GM19099 (cell line): ENCODE results near the gene ANXA1.

Experiments used
- POLR2A ChIP-seq: IDR thresholded peaks from 3 replicates; pipeline ENCODE4 v1.6.1; 2011; ENCODE audit warnings: low read depth; ENCODE audit not compliant: insufficient read length; ENCODE audit errors: extremely low read depth

The ANXA1 gene

DNA sequence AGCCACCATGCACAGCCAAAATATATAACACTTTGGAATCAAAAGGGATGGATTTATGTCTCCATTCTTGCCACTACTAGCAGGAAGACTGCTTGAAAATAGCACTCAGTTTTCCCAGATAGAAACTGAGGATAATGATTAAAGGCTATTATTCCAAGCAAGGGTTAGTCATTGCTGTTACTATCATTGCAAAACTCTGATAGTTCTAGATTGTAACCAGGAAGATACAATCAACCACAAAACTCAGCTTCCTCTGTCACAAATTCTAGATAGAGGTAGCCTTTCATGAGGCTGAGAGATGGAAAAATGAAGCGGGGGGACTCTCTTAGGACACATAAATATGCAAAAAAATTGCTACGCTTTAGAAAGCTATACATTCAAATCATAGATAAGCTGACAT is 3.1 kb downstream of the ANXA1 start:
- no peak for TF ChIP-seq POLR2A

DNA sequence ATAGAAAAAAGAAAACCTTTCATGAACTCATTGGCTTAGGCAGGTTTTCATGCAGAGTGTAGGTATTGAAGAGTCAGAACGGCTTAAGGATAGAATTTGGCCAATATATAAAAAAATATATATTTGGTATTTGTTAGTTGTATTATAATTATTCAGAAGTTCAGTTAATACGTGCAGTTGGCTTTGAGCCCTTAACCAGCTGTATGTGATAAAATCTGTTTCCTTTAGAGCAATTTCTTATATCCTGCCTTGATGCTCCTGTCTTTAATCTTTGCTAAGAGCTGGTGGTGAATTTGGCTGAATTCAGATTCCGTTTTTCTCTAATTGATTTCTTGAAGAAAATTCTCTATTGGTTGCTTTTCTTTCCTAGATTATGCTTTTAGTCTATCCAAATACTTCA is 3.7 kb downstream of the ANXA1 start:
- TF ChIP-seq POLR2A = no peak

DNA sequence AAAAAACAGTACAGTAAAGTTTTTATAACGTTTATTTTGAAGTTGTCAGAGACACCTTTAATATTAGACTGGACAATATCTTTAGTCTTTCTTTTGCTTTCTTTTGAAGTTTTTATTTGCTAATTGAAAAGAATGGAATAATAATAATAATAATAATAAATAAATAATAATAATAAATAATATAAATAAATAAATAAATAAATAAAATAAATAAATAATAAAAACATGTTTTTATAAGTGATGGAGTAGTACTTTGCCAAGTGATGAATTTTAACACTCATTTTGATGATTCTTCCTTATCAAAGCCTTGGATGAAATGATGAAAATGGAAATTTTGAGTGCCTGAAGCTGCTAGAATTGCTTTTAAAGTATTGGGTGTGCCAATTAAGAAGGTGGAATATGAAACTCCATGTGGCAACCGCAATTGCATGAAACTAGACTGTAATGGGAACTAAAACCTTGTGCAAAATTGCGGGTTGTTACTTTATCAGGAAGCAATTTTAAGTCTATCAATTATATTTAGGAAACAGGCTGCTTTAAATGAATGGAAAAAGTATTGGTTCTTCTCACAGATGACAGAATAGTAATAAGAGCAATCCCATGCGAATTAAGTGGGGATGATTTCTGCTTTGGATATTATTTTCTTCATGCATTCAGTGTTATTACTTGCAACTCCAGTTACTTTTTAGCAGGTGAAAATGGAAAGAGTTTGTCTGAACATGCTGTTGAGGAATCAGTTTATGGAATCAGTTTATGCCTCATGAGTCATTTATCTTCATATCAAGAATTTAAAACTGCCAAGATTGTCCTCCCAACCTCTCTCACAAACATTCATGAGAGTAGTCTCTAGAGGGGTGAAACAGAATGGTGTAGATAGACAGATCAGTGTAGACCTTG is 4.6 kb downstream of the ANXA1 start:
- TF ChIP-seq POLR2A = no peak

DNA sequence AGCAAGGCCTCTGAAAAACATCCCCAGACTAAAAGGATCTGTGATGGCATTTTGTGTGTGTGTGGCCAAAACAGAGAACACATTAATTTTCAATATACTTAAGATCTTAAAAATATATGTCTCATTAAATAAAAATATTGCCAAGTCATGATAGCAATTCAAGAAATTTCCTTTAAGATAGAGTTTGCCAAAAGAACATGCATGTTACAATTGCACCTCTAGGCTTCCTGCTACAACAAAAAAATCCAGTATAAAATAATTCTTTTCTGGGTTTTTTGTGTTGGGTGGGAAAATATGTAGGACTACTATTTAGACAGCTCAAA is 5.2 kb downstream of the ANXA1 start:
- TF ChIP-seq POLR2A = no peak

- no peak for TF ChIP-seq POLR2A
Observed at GRCh38 chr9:73157811-73158210, 6.1 kb downstream of the ANXA1 start.

GRCh38 chr9:73158723-73159122 is 7.1 kb downstream of the ANXA1 start:
- no peak for TF ChIP-seq POLR2A

GRCh38 chr9:73160868-73161267 is 9.2 kb downstream of the ANXA1 start:
- TF ChIP-seq POLR2A = no peak

- TF ChIP-seq POLR2A = no peak
Observed at GRCh38 chr9:73162987-73163768, 11.5 kb downstream of the ANXA1 start.

DNA sequence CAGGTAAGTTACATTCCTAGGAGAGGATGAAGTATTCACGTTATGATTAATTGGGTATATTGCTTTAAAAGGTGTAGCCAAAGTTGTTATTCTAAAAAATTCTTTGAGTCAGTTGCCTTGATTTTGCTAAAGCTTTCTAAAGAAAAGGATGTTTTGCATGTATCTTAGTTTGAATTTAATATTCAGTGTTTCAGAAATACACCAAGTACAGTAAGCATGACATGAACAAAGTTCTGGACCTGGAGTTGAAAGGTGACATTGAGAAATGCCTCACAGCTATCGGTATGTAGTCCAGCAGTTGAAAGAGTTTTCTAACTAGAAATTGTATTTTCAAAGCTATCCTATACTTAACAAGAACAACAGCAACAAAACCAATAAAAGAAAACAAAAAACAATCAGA is 14.2 kb downstream of the ANXA1 start:
- TF ChIP-seq POLR2A = no peak

GRCh38 chr9:73166468-73166867 is 14.8 kb downstream of the ANXA1 start:
- no peak for TF ChIP-seq POLR2A

DNA sequence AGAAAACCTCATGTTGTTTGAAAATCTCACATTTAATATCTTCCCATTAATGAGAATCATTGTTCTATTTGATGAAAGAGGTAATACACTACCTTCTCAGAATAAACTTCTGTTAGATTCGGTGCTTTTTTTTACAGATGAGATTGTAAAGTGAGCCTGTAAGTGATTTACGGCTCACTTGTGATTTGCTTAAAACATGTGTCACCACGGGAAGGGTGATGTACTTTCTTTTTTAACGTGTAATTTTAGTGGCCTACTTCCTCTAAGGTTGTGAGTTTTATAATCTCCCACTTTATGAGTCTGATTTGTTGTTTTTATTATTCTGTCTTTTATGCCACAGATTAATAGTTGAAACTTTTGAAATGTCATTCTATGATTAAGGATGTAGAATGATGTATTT is 15.9 kb downstream of the ANXA1 start:
- no peak for TF ChIP-seq POLR2A

DNA sequence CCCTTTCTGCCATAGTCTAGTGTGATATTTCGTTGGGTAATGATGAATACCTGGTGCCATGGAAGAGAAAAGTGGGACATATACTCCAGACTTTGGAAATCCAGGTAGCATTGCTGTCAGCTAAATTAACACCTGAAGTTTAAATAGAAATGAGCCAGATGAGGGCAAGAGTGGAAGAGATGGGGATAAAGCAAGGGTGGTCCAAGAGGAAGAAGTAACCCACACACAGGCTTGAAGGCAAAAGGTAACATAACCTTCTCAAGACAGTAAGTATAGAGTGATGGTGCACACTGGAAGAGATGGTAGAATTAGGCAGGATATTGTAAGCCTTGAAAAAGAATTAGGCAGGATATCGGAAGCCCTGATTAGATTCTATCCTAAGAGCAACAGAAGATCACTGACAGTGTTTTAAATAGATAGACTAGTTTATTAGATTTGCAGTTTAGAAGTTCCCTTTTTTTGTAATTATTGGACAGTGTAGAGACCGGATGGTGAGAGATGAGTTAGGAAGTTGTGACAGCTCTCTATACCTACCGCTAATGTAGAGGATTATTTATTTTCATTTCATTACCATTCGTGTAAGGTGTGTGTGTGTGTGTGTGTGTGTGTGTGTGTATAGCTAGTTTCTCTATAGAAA is 16.8 kb downstream of the ANXA1 start:
- no peak for TF ChIP-seq POLR2A

DNA sequence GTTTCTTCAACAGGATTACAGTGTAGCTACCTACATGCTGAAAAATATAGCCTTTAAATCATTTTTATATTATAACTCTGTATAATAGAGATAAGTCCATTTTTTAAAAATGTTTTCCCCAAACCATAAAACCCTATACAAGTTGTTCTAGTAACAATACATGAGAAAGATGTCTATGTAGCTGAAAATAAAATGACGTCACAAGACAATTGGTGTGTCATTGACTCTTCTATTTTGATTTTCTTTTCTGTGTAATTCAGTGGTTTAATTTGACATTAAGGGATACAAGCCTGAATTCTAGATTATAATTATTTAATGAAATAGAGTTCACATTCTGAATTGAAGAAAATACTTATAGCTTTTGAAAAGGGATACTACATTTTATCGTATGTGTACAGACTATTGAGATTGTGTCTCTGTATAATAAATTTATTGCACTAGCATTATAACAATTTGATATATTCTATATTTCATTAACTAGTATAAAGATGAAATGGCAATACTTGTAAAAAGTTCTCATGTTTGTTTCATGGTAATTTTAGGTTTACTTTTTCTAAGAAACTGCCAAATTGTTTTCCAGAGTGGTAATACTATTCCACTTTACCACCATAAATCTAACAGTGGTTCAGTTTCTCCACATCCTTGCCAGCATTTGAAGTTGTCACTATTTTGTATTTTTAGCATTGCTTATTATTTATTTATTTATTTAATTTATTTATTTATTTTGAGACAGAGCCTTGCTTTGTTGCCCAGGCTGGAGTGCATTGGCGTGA is 18.7 kb downstream of the ANXA1 start:
- no peak for TF ChIP-seq POLR2A

- TF ChIP-seq POLR2A = no peak
Observed at GRCh38 chr9:73172901-73173215, 21.2 kb downstream of the ANXA1 start.

DNA sequence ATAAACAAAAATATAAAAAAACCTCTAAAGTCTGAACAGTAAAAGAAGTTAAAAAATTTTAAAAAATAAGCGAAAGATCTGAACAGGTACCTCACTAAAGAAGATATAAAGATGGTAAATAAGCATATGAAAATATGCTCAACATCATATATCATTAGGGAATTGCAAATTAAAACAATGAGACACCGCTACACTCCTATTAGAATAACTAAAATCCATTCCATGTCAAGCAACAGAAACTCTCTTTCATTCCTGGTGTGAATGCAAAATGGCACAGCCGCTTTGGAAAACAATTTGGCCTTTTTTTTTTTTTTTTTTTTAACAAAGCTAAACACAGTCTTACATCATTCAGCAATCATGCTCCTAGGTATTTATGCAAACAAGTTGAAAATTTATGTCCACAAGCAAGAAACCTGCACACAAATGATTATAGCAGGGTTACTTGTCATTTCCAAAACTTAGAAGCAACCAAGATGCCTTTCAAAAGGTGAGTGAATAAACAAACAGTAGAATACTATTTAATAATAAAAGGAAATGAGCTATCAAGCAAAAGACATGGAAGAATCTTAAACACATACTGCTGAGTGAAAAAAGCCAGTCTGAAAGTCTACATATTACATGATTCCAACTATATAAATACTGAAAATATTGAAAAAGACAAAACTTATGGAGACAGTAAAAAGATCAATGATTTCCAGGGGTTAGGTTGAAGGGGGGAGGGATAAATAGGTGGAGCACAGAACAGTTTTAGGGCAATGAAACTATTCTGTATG is 22.1 kb downstream of the ANXA1 start:
- no peak for TF ChIP-seq POLR2A

- no peak for TF ChIP-seq POLR2A
Observed at GRCh38 chr9:73174330-73174980, 22.8 kb downstream of the ANXA1 start.
